ENCODE results near the gene GLTPD2. TPM values are rescaled to one million over a fixed set of nuclear protein-coding genes. Genes with fewer than 3 reads are reported as not detected.

Gene GLTPD2
- total RNA-seq, 1 experiment from 2014 or later: not detected

DNA sequence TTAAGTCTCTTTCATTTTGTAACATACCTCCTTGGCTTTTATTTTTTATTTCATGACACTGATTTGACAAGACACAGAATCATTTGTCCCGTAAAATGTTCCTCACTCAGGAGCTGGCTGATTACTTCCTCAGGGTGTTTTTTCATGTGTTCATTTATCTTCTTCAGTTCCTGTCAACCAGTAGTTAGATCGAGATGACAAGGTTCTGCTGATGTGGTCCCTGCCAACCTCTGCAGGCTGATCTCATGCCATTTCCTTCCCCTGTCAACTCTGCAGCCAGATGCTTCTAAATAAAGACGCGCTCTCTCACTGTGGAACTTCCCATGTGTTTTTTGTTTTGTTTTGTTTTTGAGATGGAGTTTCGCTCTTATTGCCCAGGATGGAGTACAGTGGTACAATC is 40.9 kb upstream of the GLTPD2 start:
- H3K27me3 ChIP-seq (ENCODE audit: insufficient read depth, low read length): no peaks in the 10 kb centered on the region
- ChIA-PET CTCF (no interaction called here), POLR2A (no interaction called here), RAD21 (ENCODE audit: low non-redundant PET in 1 of 2, low total read pairs in 2 of 2, uncharacterized antibody in 2 of 2, unreplicated experiment in 2 of 2) (no interaction called here)
- intact Hi-C loops (cut with micrococcal nuclease): no loop called here
- H3K27ac ChIP-seq (ENCODE audit: low read depth, low read length): no peak overlapping the region
- H3K79me2 ChIP-seq (ENCODE audit: insufficient read depth, low read length): no peaks in the 10 kb centered on the region
- H2AFZ ChIP-seq (ENCODE audit: low read depth, low read length, poor library complexity, severe bottlenecking): no peak overlapping the region
- H3K4me3 ChIP-seq (replicated peaks in 1 of 2; ENCODE audit: low read depth in 1 of 2, low read length in 2 of 2): no peak overlapping the region
- ATAC-seq (no peak), DNase-seq (ENCODE audit: low read depth, low spot score) (no peak)
- no TSS peak for BruUV-seq (replicated peaks)
- H4K20me1 ChIP-seq (ENCODE audit: insufficient read depth): no peaks in the 10 kb centered on the region
- no peak overlapping the region for H3K4me2 ChIP-seq (ENCODE audit: low read length)
- H3K36me3 ChIP-seq (ENCODE audit: control insufficient read depth in 1 of 2, insufficient read depth in 2 of 2, low read length in 2 of 2): no peaks in the 10 kb centered on the region
- H3K9me3 ChIP-seq (ENCODE audit: control insufficient read depth in 1 of 2, insufficient read depth in 1 of 2, low read depth in 1 of 2, low read length in 2 of 2): no peaks in the 10 kb centered on the region
- H3K4me1 ChIP-seq (ENCODE audit: control insufficient read depth in 1 of 2, insufficient read depth in 2 of 2, low read length in 2 of 2): no peaks in the 10 kb centered on the region
- no peak overlapping the region for H3K9ac ChIP-seq (ENCODE audit: low read length)
- H3K9me2 ChIP-seq (ENCODE audit: insufficient read depth): no peaks in the 10 kb centered on the region
- TF ChIP-seq TCF7L2 (IDR thresholded peaks at IDR 0.05; ENCODE audit: borderline replicate concordance, extremely low read depth, insufficient read depth, insufficient read length): no peak
- TF ChIP-seq SP1 (IDR thresholded peaks at IDR 0.05; ENCODE audit: low read depth): no peak
- TF ChIP-seq JUND (IDR thresholded peaks at IDR 0.05): no peak
- TF ChIP-seq SIN3A (IDR thresholded peaks at IDR 0.05; ENCODE audit: low read depth): no peak
- no peak for TF ChIP-seq EZH2phosphoT487 (IDR thresholded peaks at IDR 0.05; ENCODE audit: borderline replicate concordance)
- TF ChIP-seq RAD21 (IDR thresholded peaks at IDR 0.05; ENCODE audit: low read depth): no peak
- no peak for TF ChIP-seq EZH2 (IDR thresholded peaks at IDR 0.05)
- TF ChIP-seq ZFX (IDR thresholded peaks at IDR 0.05): no peak
- TF ChIP-seq CEBPB (IDR thresholded peaks at IDR 0.05; ENCODE audit: low read depth): no peak
- no peak for TF ChIP-seq ELF1 (IDR thresholded peaks at IDR 0.05; ENCODE audit: borderline replicate concordance, low read depth)
- TF ChIP-seq, protein P1, sequence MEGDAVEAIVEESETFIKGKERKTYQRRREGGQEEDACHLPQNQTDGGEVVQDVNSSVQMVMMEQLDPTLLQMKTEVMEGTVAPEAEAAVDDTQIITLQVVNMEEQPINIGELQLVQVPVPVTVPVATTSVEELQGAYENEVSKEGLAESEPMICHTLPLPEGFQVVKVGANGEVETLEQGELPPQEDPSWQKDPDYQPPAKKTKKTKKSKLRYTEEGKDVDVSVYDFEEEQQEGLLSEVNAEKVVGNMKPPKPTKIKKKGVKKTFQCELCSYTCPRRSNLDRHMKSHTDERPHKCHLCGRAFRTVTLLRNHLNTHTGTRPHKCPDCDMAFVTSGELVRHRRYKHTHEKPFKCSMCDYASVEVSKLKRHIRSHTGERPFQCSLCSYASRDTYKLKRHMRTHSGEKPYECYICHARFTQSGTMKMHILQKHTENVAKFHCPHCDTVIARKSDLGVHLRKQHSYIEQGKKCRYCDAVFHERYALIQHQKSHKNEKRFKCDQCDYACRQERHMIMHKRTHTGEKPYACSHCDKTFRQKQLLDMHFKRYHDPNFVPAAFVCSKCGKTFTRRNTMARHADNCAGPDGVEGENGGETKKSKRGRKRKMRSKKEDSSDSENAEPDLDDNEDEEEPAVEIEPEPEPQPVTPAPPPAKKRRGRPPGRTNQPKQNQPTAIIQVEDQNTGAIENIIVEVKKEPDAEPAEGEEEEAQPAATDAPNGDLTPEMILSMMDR (IDR thresholded peaks at IDR 0.05 in 2 of 3, conservative IDR thresholded peaks at IDR 0.05 in 1 of 3; ENCODE audit: borderline replicate concordance in 1 of 3, insufficient read depth in 1 of 3, low read depth in 2 of 3, low read length in 2 of 3): no peak

Data from HCT116 (cell line).